Measurements from ENCODE around the gene OR6A2. TPM values are rescaled to one million over a fixed set of nuclear protein-coding genes. Genes with fewer than 3 reads are reported as not detected.

The OR6A2 gene
- total RNA-seq, 1 donor from 2014 or later, result not detected

GRCh38 chr11:6834021-6834420 is 34.5 kb upstream of the OR6A2 start:
- H3K27ac Mint-ChIP-seq (ENCODE audit: unreplicated experiment), result no peak overlapping the region

GRCh38 chr11:6833356-6833755 is 33.9 kb upstream of the OR6A2 start:
- peaks cover 4% of the 10 kb centered on the region for H3K27me3 Mint-ChIP-seq (ENCODE audit: unreplicated experiment)
- H3K4me1 Mint-ChIP-seq (ENCODE audit: unreplicated experiment), result no peaks in the 10 kb centered on the region
- H3K36me3 Mint-ChIP-seq (ENCODE audit: unreplicated experiment), result no peaks in the 10 kb centered on the region

More at GRCh38 chr11:6834021-6834420, 34.5 kb upstream of the OR6A2 start:
- no peaks in the 10 kb centered on the region for H3K9me3 Mint-ChIP-seq (ENCODE audit: unreplicated experiment)
- TF ChIP-seq CTCF (IDR thresholded peaks at IDR 0.05), result no peak
- H3K27me3 Mint-ChIP-seq (ENCODE audit: unreplicated experiment), result peaks cover 4% of the 10 kb centered on the region
- DNase-seq (ENCODE audit: extremely low spot score, unreplicated experiment), result no peak
- no peaks in the 10 kb centered on the region for H3K36me3 Mint-ChIP-seq (ENCODE audit: unreplicated experiment)
- no peaks in the 10 kb centered on the region for H3K4me1 Mint-ChIP-seq (ENCODE audit: unreplicated experiment)
- H3K4me3 Mint-ChIP-seq (ENCODE audit: unreplicated experiment), result no peak overlapping the region

GRCh38 chr11:6828103-6828502 is 28.6 kb upstream of the OR6A2 start:
- Mint-ChIP-seq H3K27me3 (ENCODE audit: unreplicated experiment) (peaks cover 4% of the 10 kb centered on the region), H3K36me3 (ENCODE audit: unreplicated experiment) (no peaks in the 10 kb centered on the region), H3K27ac (ENCODE audit: unreplicated experiment) (no peak overlapping the region), H3K4me3 (ENCODE audit: unreplicated experiment) (no peak overlapping the region), H3K9me3 (ENCODE audit: unreplicated experiment) (no peaks in the 10 kb centered on the region), H3K4me1 (ENCODE audit: unreplicated experiment) (no peaks in the 10 kb centered on the region)
- TF ChIP-seq CTCF (IDR thresholded peaks at IDR 0.05), result no peak
- no peak for DNase-seq (ENCODE audit: extremely low spot score, unreplicated experiment)

More at GRCh38 chr11:6833356-6833755, 33.9 kb upstream of the OR6A2 start:
- no peak overlapping the region for H3K4me3 Mint-ChIP-seq (ENCODE audit: unreplicated experiment)
- TF ChIP-seq CTCF (IDR thresholded peaks at IDR 0.05), result no peak
- H3K27ac Mint-ChIP-seq (ENCODE audit: unreplicated experiment), result no peak overlapping the region
- H3K9me3 Mint-ChIP-seq (ENCODE audit: unreplicated experiment), result no peaks in the 10 kb centered on the region
- no peak for DNase-seq (ENCODE audit: extremely low spot score, unreplicated experiment)

- Mint-ChIP-seq H3K4me3 (ENCODE audit: unreplicated experiment) (no peak overlapping the region), H3K4me1 (ENCODE audit: unreplicated experiment) (no peaks in the 10 kb centered on the region), H3K9me3 (ENCODE audit: unreplicated experiment) (peaks cover 3% of the 10 kb centered on the region), H3K36me3 (ENCODE audit: unreplicated experiment) (peaks cover under 1% of the 10 kb centered on the region), H3K27me3 (ENCODE audit: unreplicated experiment) (peaks cover 6% of the 10 kb centered on the region), H3K27ac (ENCODE audit: unreplicated experiment) (no peak overlapping the region)
- no peak for TF ChIP-seq CTCF (IDR thresholded peaks at IDR 0.05)
- DNase-seq (ENCODE audit: extremely low spot score, unreplicated experiment), result no peak
Observed at GRCh38 chr11:6825231-6825744, 25.8 kb upstream of the OR6A2 start.

- DNase-seq (ENCODE audit: extremely low spot score, unreplicated experiment), result no peak
- Mint-ChIP-seq H3K4me1 (ENCODE audit: unreplicated experiment) (no peaks in the 10 kb centered on the region), H3K4me3 (ENCODE audit: unreplicated experiment) (no peak overlapping the region), H3K27me3 (ENCODE audit: unreplicated experiment) (peaks cover 8% of the 10 kb centered on the region), H3K9me3 (ENCODE audit: unreplicated experiment) (peaks cover 9% of the 10 kb centered on the region), H3K27ac (ENCODE audit: unreplicated experiment) (no peak overlapping the region), H3K36me3 (ENCODE audit: unreplicated experiment) (peaks cover 2% of the 10 kb centered on the region)
- TF ChIP-seq CTCF (IDR thresholded peaks at IDR 0.05), result no peak
Observed at GRCh38 chr11:6824136-6824823, 24.8 kb upstream of the OR6A2 start.
